ENCODE measurements around the gene EEF1B2. TPM values are rescaled to one million over a fixed set of nuclear protein-coding genes. Genes with fewer than 3 reads are reported as not detected.

The EEF1B2 gene
- total and polyA plus RNA-seq, 2 of the 13 experiments (the other 11 are each of a cell fraction or from before 2014, with no cell fraction given) = 1,284 to 1,731 TPM

DNA sequence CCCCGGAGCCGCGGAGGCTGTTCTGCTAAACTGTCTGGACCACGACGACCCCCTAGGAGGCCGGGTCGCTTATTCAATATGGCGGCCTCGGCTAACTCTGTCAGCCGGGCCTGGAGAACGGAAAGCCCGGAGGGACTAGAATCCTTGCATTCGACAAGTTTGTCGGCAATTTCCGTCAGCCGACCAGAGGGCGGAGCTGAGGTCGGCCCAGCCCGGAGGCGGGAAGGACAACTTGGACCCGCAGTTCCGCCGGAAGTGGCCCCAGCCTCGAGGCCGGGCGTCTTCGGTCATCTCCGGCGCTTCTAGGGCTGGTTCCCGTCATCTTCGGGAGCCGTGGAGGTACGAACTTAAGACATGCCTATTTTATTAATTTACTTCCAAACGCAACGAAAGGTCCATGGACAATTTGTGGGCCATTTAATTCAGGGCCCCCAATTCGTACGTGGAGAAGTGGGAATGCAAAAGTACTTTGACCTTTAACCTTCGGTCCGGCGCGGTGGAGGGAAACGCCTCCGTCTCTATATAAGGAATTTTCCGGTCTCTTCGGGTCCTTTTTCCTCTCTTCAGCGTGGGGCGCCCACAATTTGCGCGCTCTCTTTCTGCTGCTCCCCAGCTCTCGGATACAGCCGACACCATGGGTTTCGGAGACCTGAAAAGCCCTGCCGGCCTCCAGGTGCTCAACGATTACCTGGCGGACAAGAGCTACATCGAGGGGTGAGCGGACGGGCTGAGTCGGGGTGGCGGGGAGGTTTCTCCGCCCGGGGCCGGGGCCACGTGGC, at the start of gene EEF1B2, which contains the start of gene NDUFS1 (continued):
- peak; percentile 59; the same call in 1 of the 2 replicates for TF ChIP-seq KLF11 (CRISPR knock-in tag; IDR thresholded peaks at IDR 0.05)
- peak; percentile 61; the same call in 1 of the 2 replicates for TF ChIP-seq ARNTL (CRISPR knock-in tag; IDR thresholded peaks at IDR 0.05)
- TF ChIP-seq ZBTB44 (CRISPR knock-in tag; IDR thresholded peaks at IDR 0.05) = no peak
- TF ChIP-seq KDM3A (CRISPR knock-in tag; IDR thresholded peaks at IDR 0.05; ENCODE audit: low read depth) = peak; percentile 85; the same call in 1 of the 2 replicates
- TF ChIP-seq SNAPC2 (CRISPR knock-in tag; IDR thresholded peaks at IDR 0.05) = 0 out of 2 replicates have a peak, but pooled peaks have one; percentile 52
- TF ChIP-seq ZNF777 (CRISPR knock-in tag; IDR thresholded peaks at IDR 0.05) = peak; percentile 53; the same call in 1 of the 2 replicates
- TF ChIP-seq ZNF441 (CRISPR knock-in tag; IDR thresholded peaks at IDR 0.05; ENCODE audit: borderline replicate concordance) = peak; percentile 10; the same call in 1 of the 2 replicates
- peak; percentile 81; the same call in 1 of the 2 replicates for TF ChIP-seq KDM5B (CRISPR knock-in tag; IDR thresholded peaks at IDR 0.05; ENCODE audit: borderline replicate concordance)
- TF ChIP-seq, protein P1, sequence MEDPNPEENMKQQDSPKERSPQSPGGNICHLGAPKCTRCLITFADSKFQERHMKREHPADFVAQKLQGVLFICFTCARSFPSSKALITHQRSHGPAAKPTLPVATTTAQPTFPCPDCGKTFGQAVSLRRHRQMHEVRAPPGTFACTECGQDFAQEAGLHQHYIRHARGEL (CRISPR knock-in tag; IDR thresholded peaks at IDR 0.05) = 0 out of 2 replicates have a peak, but pooled peaks have one; percentile 87
- TF ChIP-seq CCAR2 (optimal IDR thresholded peaks at IDR 0.05; ENCODE audit: low read depth, low read length) = peak; percentile 86
- peak; percentile 94 for TF ChIP-seq YEATS4 (CRISPR knock-in tag; IDR thresholded peaks at IDR 0.05; ENCODE audit: borderline replicate concordance)
- peak; percentile 79 for TF ChIP-seq ZNF331 (CRISPR knock-in tag; IDR thresholded peaks at IDR 0.05)
- no peak for TF ChIP-seq ZNF383 (CRISPR knock-in tag; IDR thresholded peaks at IDR 0.05; ENCODE audit: borderline replicate concordance)
- TF ChIP-seq SAP130 (CRISPR knock-in tag; IDR thresholded peaks at IDR 0.05; ENCODE audit: low read depth) = peak; percentile 91
- peak; percentile 99 for TF ChIP-seq NR2F6 (IDR thresholded peaks at IDR 0.05)
- TF ChIP-seq NR2F6 (CRISPR knock-in tag; IDR thresholded peaks at IDR 0.05) = peak; percentile 91
- TF ChIP-seq NCOA2 (CRISPR knock-in tag; IDR thresholded peaks at IDR 0.05) = peak; percentile 39; the same call in 1 of the 2 replicates
- TF ChIP-seq ZNF142 (CRISPR knock-in tag; IDR thresholded peaks at IDR 0.05) = peak; percentile 52
- TF ChIP-seq HOXA9 (CRISPR knock-in tag; IDR thresholded peaks at IDR 0.05; ENCODE audit: borderline replicate concordance) = peak; percentile 63
- no peak for TF ChIP-seq THYN1 (CRISPR knock-in tag; IDR thresholded peaks at IDR 0.05; ENCODE audit: borderline replicate concordance, low read depth)
- no peak for TF ChIP-seq ZNF562 (CRISPR knock-in tag; IDR thresholded peaks at IDR 0.05; ENCODE audit: borderline replicate concordance)
- TF ChIP-seq MAZ (IDR thresholded peaks at IDR 0.05; ENCODE audit: borderline replicate concordance, low read depth, low read length) = peak; percentile 65; the same call in 1 of the 2 replicates
- peak; percentile 46; the same call in 1 of the 2 replicates for TF ChIP-seq MAZ (CRISPR knock-in tag; IDR thresholded peaks at IDR 0.05; ENCODE audit: low read depth)
